NCI-H510A treated with DMSO at 0.1 percent for 48 hours (cell line): ENCODE data around the gene ACBD7.

Source experiments
- DNase-seq: peaks from one replicate; lab custom pipeline; 2025; lab: John Stamatoyannopoulos, UW

ACBD7 gene

DNA sequence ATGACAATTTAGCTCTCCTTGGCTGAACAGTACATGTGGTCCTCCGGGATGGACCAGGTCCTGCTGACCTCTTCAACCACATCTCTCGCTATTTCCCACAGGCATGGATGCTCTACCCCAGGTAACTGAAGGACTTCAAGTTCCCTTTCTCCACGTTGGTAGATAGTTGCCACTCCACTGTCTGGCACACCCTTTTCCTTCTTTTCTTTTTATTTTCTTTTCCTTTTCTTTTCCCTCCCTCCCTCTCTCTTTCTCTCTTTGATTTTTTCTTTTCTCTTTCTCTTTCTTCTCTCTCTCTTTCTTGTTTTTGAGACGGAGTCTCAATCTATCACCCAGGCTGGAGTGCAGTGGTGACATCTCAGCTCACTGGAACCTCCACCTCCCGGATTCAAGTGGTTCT is 2.8 kb upstream of the ACBD7 start:
- no peak for DNase-seq

DNA sequence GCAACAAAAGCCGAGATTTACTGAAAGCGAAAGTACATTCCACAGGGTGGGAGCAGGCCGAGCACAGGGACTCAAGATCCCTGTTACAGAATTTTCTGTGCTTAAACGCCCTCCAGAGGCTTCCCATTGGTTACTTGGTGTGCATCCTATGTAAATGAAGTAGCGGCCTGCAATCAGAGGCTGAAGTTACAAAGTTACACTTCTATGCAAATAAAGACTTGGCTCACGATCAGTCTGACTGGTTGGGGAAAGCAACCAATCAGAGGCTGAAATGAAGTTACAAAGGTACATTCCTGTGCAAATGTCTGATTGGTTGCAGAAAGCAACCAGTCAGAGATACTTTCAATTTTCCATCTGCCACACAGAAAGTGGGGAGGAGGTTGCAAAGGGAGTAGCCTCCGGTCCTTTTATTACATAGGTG is 4.1 kb downstream of the ACBD7 start:
- no peak for DNase-seq

DNA sequence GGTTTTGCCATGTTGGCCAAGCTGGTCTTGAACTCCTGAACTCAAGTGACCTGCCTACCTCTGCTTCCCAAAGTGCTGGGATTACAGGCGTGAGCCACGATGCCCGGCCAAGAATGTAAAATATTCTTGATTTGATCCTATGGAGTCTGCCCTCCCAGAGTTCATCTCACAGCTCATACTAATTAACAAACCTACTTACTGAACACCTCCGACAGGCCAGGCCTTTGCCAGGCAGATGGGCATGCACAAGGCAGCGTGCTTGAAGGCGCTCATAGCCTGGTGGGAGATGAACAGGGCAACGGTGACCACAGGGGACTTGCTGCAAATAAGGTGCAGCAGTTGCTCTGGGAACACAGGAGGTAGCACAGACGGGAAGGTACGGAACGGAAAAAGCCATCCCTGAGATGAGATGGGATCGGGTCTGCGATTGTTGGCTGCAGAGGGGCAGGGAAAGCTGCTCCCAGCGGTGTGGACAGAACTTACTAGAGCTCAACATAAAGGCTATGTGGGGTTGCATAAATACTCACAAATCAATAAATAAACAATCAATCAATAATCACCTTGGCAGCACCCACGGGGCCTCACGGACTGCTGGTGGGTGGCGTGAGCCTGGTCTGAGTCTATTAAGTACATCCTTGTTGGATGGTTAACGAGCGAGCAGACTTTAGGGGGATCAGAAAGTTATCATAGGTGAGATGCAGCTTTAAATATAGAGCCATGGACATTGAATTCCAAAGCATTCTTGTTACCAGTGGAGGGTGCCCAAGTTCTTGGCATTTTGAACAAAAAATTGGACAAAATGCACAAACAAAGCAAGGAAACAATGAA is 4.7 kb downstream of the ACBD7 start:
- DNase-seq = no peak

- no peak for DNase-seq
Observed at GRCh38 chr10:15075421-15075820, 13.2 kb downstream of the ACBD7 start.

GRCh38 chr10:15072358-15072757 is 16.2 kb downstream of the ACBD7 start:
- no peak for DNase-seq

GRCh38 chr10:15069230-15069629 is 19.3 kb downstream of the ACBD7 start:
- DNase-seq = no peak

GRCh38 chr10:15068802-15069201 is 19.8 kb downstream of the ACBD7 start:
- no peak for DNase-seq

DNA sequence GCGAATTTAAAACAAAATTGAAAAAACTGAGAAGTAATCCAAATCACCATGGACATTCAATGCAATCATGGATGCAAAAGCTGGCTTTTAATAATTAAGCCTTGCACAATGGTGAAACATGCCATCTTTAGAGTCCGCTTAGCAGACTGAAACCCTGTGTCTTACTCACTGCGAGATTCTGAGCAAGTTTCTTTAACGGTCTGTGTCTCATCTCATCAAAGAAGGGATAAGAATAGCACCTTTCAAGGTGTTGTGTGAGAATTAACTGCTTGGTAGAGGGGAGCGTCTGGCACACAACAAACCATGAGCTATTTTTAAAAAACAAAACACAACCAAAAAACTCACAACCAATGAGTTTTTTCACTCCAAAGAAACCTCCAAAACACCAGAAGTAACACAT is 21.4 kb downstream of the ACBD7 start:
- no peak for DNase-seq

DNA sequence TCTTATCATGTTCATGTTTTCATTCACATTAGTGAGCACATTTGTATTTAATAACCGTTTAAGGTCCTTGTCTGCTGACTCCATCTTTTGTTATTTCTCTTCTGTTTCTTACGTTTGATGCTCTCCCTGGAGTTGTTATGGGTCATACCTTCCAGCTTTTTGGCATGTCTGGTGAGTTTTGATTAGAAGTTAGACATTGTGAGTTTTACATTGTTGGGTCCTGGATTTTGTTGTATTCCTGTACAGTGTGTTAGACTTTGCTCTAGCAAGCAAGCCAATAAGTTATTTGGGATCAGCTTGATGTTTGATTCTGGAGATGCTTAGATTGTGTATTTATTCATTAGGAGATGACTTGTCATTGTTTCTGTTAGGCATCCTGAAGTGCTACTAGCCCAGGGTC is 27.9 kb downstream of the ACBD7 start:
- no peak for DNase-seq

DNA sequence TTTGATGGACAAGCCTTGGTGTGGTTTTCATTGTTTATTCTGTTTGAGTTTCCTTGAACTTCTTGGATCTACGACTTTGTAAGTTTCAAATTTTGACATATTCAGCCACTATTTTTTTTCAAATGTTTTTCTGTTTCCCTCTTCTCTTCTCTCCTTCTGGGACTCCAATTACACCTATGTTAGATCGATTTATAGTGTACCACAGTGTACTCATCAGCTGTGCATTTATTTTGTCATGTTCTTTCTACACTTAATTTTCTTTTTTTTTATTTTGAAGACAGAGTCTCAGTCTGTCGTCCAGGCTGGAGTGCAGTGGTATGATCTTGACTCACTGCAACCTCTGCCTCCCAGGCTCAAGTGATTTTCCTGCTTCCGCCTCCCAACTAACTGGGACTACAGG is 28.7 kb downstream of the ACBD7 start:
- no peak for DNase-seq

DNA sequence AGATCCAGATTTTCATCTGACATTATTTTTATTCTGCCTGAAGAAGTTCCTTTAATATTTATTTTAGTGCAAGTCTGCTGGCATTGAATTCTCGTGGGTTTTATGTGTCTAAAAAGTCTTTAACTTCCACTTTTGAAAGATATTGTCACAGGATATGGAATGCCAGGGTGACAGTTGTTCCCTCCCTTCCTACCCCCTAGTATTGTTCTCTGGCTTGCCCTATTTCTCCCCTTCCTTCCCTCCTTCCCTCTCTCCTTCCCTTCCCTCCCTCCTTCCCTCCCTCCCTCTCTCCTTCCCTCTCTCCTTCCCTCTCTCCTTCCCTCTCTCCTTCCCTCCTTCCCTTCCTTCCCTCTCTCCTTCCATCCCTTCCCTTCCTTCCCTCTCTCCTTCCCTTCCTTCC is 29.9 kb downstream of the ACBD7 start:
- no peak for DNase-seq

GRCh38 chr10:15053061-15053460 is 35.5 kb downstream of the ACBD7 start:
- no peak for DNase-seq

GRCh38 chr10:15052121-15052520 is 36.5 kb downstream of the ACBD7 start:
- DNase-seq = no peak

DNA sequence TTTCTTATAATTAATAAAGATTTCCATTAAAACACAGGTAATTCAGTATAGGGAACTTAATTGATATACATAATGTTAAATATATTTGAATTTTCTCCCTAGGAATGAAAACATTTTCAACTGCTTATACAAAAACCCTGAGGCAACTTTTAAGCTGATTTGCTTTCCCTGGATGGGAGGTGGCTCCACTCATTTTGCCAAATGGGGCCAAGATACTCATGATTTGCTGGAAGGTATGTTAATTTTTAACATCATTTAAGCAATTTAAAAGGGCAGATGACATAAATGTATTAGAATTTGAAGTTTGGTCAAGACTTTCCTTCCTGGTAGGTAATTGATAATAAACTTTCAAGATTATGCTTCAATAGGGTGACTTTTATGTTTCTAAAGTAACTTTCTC is 39.0 kb downstream of the ACBD7 start:
- DNase-seq = no peak

- no peak for DNase-seq
Observed at GRCh38 chr10:15046626-15047025, 42.0 kb downstream of the ACBD7 start.

DNA sequence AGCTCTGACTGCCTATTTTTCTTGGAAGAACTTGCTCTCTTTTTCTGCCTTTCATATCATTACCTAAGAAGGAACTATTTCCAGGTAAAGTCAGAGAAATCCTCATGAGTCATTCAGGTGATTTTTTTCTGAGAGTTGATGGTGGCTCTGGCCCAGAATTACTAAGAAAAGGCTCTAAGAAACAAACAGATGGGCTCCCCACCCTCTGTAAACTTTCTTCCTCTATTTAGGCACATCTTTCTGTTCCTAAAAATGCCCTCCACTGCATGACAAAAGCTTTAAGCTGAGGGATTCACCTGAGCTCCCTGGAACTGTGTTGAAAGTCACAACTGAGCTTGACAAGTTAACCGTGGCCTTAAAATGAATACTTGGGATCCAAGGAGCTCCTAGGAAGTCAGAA is 43.2 kb downstream of the ACBD7 start:
- DNase-seq = no peak

DNA sequence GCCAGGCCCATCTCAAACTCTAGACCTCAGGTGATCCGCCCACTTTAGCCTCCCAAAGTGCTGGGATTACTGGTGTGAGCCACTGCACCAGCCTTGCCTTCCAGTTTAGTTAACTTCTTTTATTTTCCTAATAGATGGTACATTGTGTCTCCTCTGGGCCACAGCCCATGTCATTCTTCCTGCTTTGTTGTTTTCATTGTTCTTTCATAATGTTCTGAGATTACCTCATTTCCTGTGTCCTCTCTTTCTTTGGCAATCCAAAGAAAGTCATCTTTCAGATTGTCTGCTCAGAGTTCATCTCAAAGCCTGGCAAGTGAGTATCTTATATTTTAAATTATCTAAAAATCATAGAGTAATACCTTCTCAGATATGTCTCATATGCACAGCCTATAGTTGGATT is 44.9 kb downstream of the ACBD7 start, which contains the start of gene OLAH:
Gene OLAH (plus strand): TSS at position 270 of the 400 bp plus-strand sequence. CDS start 3,346 bp downstream, outside the sequence.
- no peak for DNase-seq

- no peak for DNase-seq
Observed at GRCh38 chr10:15038416-15038815, 50.2 kb downstream of the ACBD7 start.

DNA sequence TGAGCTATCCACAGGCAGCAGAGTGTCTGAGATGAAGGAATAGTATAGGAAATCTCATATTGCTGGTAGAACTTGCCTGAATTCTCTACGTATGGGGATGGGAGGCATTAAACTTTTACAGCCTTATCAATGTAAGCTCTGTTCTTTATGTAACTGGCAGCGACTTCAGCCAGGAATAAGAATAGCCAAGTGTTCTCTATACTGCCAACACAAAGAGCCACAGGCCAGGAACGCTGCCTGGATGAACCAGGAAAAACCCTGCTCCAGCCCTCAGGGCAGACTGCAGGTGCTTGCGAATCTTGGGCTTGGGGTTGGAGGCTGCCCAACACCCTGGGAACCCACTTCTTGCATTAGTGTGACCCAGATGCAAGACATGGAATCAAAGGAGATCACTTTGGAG is 50.9 kb downstream of the ACBD7 start:
- DNase-seq = no peak

DNA sequence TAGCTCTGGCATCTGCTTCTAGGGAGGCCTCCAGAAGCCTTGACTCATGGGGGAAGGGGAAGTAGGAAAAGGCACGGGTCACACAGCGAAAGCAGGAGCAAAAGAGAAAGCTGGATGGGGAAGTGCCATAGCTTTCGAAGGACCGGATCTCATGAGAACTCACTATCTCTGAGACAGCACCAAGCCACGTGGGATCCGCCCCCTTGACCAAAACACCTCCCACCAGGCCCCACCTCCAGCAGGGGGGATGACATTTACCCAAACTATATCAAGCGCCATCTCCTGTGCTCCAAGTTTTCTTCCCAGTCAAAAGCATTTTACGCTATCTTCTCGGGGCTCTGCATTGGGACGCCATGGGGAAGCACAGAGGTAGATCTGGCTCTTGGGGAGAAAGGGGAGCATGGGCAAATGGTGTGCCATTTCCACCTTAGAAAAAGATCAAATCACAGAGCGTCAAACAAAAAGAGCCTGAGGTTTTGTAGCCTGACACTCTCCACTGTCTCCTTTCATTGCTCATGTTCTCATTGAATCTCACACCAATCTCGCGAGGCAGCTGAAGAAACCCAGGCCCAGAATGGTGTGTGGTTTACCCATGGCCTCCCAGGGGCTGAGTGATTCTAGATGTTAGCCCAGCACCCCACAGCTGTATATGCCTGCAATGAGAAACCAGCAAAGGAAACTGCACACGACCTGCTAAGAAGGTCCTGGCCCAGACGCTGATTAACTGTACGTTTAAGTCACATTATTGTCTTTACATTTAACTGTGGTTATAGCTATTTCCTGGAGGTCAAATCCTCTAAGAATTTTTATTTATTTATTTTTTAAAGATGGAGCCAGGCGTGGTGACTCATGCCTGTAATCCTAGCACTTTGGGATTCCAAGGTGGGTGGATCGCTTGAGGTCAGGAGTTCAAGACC is 52.9 kb downstream of the ACBD7 start:
- no peak for DNase-seq

GRCh38 chr10:15027741-15028140 is 60.8 kb downstream of the ACBD7 start:
- DNase-seq = no peak
